Measurements from ENCODE around the gene GNS.
A peak's percentile ranks its signal among the peaks of the same experiment; 100 is the strongest.
"Not testable (repeated sequence)": the region's sequence is repeated elsewhere in the genome, so short reads cannot be mapped to it uniquely, and the experiment has no call there.

Gene GNS

GRCh38 chr12:64707926-64708325, 51.3 kb downstream of the GNS start:
- H3K36me3 Mint-ChIP-seq (ENCODE audit: low read depth), result peaks cover 36% of the 10 kb centered on the region
- DNase-seq, result no peak
- H3K4me1 Mint-ChIP-seq (ENCODE audit: low read depth), result peaks cover under 1% of the 10 kb centered on the region
- H3K27ac Mint-ChIP-seq, result no peak overlapping the region
- H3K9me3 Mint-ChIP-seq, result no peaks in the 10 kb centered on the region
- no peaks in the 10 kb centered on the region for H3K27me3 Mint-ChIP-seq
- H3K4me3 Mint-ChIP-seq, result no peak overlapping the region

DNA sequence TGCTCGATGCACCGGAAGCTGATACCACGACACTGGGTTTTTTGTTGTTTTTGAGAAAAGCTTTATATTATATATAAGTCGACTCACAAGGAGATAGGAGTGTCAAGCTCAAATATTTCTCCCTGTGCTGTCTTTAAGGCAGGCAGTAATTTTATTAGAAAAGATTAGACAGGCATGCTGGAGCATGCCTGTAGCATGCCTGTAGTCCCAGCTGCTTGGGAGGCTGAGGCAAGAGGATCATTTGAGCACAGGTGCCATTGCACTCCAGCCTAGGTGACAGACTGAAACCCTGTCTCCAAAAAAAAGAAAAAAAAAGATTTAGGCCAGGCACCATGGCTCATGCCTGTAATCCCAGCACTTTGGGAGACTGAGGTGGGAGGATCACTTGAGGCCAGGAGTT, 51.8 kb downstream of the GNS start:
- H3K27me3 Mint-ChIP-seq, result no peaks in the 10 kb centered on the region
- H3K27ac Mint-ChIP-seq, result no peak overlapping the region
- no peak overlapping the region for H3K4me3 Mint-ChIP-seq
- H3K36me3 Mint-ChIP-seq (ENCODE audit: low read depth), result peaks cover 36% of the 10 kb centered on the region
- DNase-seq, result no peak
- H3K9me3 Mint-ChIP-seq, result no peaks in the 10 kb centered on the region
- peaks cover under 1% of the 10 kb centered on the region for H3K4me1 Mint-ChIP-seq (ENCODE audit: low read depth)

GRCh38 chr12:64706857-64707256, 52.3 kb downstream of the GNS start:
- Mint-ChIP-seq H3K36me3 (ENCODE audit: low read depth) (peaks cover 37% of the 10 kb centered on the region), H3K4me3 (no peak overlapping the region), H3K9me3 (no peaks in the 10 kb centered on the region), H3K27ac (peak overlapping the region; percentile 26), H3K27me3 (no peaks in the 10 kb centered on the region), H3K4me1 (ENCODE audit: low read depth) (peaks cover 4% of the 10 kb centered on the region)
- DNase-seq, result no peak

DNA sequence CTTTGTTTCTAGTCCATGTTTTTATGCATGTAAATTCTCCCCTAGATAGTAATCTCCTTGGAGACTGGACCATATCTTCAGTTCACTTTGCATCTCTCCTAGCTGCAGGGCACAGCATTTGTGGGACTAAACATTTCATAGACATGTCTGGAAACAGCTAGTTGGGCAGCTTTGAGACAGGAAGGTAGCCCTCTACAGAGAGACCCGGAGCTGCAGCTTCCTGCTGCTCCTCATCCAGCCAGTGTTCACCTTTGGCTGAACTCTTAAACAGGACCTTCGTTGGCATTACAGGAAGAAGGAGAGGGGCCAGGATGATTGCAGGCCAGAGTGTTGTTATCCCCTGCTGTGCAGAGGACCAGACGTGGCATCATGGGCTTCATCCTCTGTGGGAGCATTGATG, 52.9 kb downstream of the GNS start:
- H3K9me3 Mint-ChIP-seq, result no peaks in the 10 kb centered on the region
- H3K4me1 Mint-ChIP-seq (ENCODE audit: low read depth), result peaks cover 8% of the 10 kb centered on the region
- DNase-seq, result no peak
- no peaks in the 10 kb centered on the region for H3K27me3 Mint-ChIP-seq
- no peak overlapping the region for H3K4me3 Mint-ChIP-seq
- peaks cover 36% of the 10 kb centered on the region for H3K36me3 Mint-ChIP-seq (ENCODE audit: low read depth)
- no peak overlapping the region for H3K27ac Mint-ChIP-seq

- DNase-seq, result no peak
- peaks cover 38% of the 10 kb centered on the region for H3K4me1 Mint-ChIP-seq (ENCODE audit: low read depth)
- peak overlapping the region; percentile 11 for H3K4me3 Mint-ChIP-seq
- no peaks in the 10 kb centered on the region for H3K9me3 Mint-ChIP-seq
- H3K27me3 Mint-ChIP-seq, result no peaks in the 10 kb centered on the region
- peaks cover 48% of the 10 kb centered on the region for H3K36me3 Mint-ChIP-seq (ENCODE audit: low read depth)
- H3K27ac Mint-ChIP-seq, result peak overlapping the region; percentile 90
Observed at GRCh38 chr12:64701283-64701682, 57.9 kb downstream of the GNS start.

- peaks cover 50% of the 10 kb centered on the region for H3K36me3 Mint-ChIP-seq (ENCODE audit: low read depth)
- no peak for DNase-seq
- peak overlapping the region; percentile 11 for H3K4me3 Mint-ChIP-seq
- no peaks in the 10 kb centered on the region for H3K9me3 Mint-ChIP-seq
- H3K4me1 Mint-ChIP-seq (ENCODE audit: low read depth), result peaks cover 45% of the 10 kb centered on the region
- peak overlapping the region; percentile 90 for H3K27ac Mint-ChIP-seq
- H3K27me3 Mint-ChIP-seq, result no peaks in the 10 kb centered on the region
Observed at GRCh38 chr12:64700532-64700931, 58.7 kb downstream of the GNS start.

- Mint-ChIP-seq H3K4me1 (ENCODE audit: low read depth) (peaks cover 54% of the 10 kb centered on the region), H3K36me3 (ENCODE audit: low read depth) (peaks cover 56% of the 10 kb centered on the region), H3K4me3 (no peak overlapping the region), H3K9me3 (no peaks in the 10 kb centered on the region), H3K27me3 (no peaks in the 10 kb centered on the region), H3K27ac (no peak overlapping the region)
- no peak for DNase-seq
Observed at GRCh38 chr12:64699504-64700115, 59.6 kb downstream of the GNS start.

GRCh38 chr12:64696080-64696741, 63.0 kb downstream of the GNS start:
- Mint-ChIP-seq H3K4me1 (ENCODE audit: low read depth) (peaks cover 75% of the 10 kb centered on the region), H3K27me3 (no peaks in the 10 kb centered on the region), H3K9me3 (no peaks in the 10 kb centered on the region), H3K4me3 (no peak overlapping the region), H3K27ac (peak overlapping the region; percentile 63), H3K36me3 (ENCODE audit: low read depth) (peaks cover 75% of the 10 kb centered on the region)
- no peak for DNase-seq

GRCh38 chr12:64695550-64695949, 63.7 kb downstream of the GNS start:
- no peak for DNase-seq
- Mint-ChIP-seq H3K4me1 (ENCODE audit: low read depth) (peaks cover 69% of the 10 kb centered on the region), H3K27me3 (no peaks in the 10 kb centered on the region), H3K27ac (peak overlapping the region; percentile 87), H3K9me3 (no peaks in the 10 kb centered on the region), H3K36me3 (ENCODE audit: low read depth) (peaks cover 71% of the 10 kb centered on the region), H3K4me3 (no peak overlapping the region)

DNA sequence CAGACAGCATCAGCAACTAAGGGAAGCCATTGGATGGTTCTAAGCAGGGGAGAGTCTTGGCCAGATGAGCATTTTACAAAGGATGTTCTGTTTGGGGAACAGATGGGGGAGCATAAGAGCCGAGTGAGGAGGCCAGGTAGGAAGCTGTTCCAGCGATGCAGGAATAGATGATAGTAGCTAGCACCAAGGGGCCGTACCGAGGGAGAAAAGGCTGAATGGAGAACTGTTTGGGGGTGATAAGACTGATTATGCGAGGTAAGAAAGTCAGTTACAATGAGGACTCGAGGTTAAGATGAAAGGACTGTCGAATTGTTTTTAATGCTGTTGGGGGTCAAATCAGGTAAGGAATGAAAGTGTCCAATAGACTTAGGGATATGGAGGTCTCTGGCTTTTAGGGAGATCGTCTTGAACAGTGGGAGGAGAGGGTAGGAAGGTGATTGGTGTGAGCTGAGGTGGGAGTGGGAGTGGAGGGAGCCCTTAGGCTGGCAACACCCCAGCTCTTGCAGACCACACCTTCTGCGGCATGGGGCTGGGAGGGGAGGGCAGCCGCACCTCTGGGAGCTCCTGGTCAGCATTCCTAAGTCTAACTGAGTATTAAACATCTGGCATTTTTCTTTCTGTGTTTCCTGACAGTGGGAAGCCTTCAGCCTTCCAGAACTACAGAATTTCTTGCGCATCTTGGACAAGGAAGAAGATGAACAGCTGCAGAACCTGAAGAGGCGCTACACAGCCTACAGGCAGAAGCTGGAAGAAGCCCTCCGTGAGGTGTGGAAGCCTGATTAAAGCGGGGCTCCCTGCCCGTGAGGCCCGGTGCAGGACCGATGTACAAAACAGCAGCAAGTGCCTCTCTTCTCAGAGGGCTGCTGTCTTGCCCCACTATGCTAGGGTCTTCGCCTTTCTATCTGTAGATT, 64.8 kb downstream of the GNS start:
- H3K9me3 Mint-ChIP-seq, result no peaks in the 10 kb centered on the region
- H3K4me1 Mint-ChIP-seq (ENCODE audit: low read depth), result peaks cover 65% of the 10 kb centered on the region

GRCh38 chr12:64691795-64692583, 67.2 kb downstream of the GNS start:
- Mint-ChIP-seq H3K9me3 (no peaks in the 10 kb centered on the region), H3K27me3 (no peaks in the 10 kb centered on the region), H3K27ac (peak overlapping the region; percentile 26), H3K36me3 (ENCODE audit: low read depth) (peaks cover 82% of the 10 kb centered on the region), H3K4me1 (ENCODE audit: low read depth) (peaks cover 79% of the 10 kb centered on the region), H3K4me3 (no peak overlapping the region)
- no peak for DNase-seq

More for the DNA sequence above, 64.8 kb downstream of the GNS start:
- Mint-ChIP-seq H3K27me3 (no peaks in the 10 kb centered on the region), H3K27ac (peak overlapping the region; percentile 87), H3K36me3 (ENCODE audit: low read depth) (peaks cover 70% of the 10 kb centered on the region), H3K4me3 (no peak overlapping the region)
- no peak for DNase-seq

DNA sequence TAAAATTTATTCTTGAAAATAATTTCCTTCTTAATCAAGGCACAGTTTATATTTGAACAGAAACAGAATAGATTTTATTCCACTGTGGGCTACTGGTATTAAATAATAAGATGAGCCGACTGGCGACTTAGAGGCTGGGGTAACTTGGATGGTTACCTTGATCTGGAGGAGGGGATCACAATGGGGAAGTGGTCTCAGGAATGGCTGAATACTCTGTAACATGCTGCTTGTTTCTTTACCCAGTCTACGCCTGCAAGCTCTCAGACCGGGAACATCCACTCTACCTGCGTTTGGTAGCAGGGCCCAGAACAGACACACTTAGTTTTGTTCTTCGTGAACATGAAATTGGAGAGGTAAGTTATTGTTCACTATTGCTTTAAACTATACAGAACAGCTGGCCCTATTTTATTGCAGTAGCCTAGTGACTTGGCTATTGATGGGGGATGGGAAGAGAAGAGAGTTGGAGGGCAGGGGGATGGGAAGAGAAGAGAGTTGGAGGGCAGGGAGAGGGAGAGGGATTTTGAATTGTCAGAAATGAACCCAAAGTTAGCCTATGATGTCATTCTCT, 67.9 kb downstream of the GNS start:
- peaks cover 81% of the 10 kb centered on the region for H3K36me3 Mint-ChIP-seq (ENCODE audit: low read depth)
- H3K4me3 Mint-ChIP-seq, result no peak overlapping the region
- peaks cover 75% of the 10 kb centered on the region for H3K4me1 Mint-ChIP-seq (ENCODE audit: low read depth)
- H3K27ac Mint-ChIP-seq, result peak overlapping the region; percentile 26
- DNase-seq, result no peak
- no peaks in the 10 kb centered on the region for H3K9me3 Mint-ChIP-seq
- H3K27me3 Mint-ChIP-seq, result no peaks in the 10 kb centered on the region

GRCh38 chr12:64690236-64690635, 69.0 kb downstream of the GNS start:
- peaks cover 84% of the 10 kb centered on the region for H3K36me3 Mint-ChIP-seq (ENCODE audit: low read depth)
- DNase-seq, H3K4me3 Mint-ChIP-seq, H3K9me3 Mint-ChIP-seq, H3K27me3 Mint-ChIP-seq: not testable (repeated sequence)
- H3K4me1 Mint-ChIP-seq (ENCODE audit: low read depth), result peaks cover 73% of the 10 kb centered on the region
- H3K27ac Mint-ChIP-seq, result peak overlapping the region; percentile 66

- peaks cover 74% of the 10 kb centered on the region for H3K4me1 Mint-ChIP-seq (ENCODE audit: low read depth)
- peaks cover 85% of the 10 kb centered on the region for H3K36me3 Mint-ChIP-seq (ENCODE audit: low read depth)
- H3K27ac Mint-ChIP-seq, result peak overlapping the region; percentile 82
- no peaks in the 10 kb centered on the region for H3K9me3 Mint-ChIP-seq
- H3K4me3 Mint-ChIP-seq, result peak overlapping the region; percentile 13
- DNase-seq, result no peak
- H3K27me3 Mint-ChIP-seq, result no peaks in the 10 kb centered on the region
Observed at GRCh38 chr12:64688715-64689114, 70.5 kb downstream of the GNS start.
